K562 (cell line): ENCODE results near the gene ITPK1. TPM values are rescaled to one million over a fixed set of nuclear protein-coding genes. Genes with fewer than 3 reads are reported as not detected.

Source experiments
- ATAC-seq: fragments of 200-7000 bp; cut with Tn5 transposase; 3 replicates; pipeline ENCODE4 v1.9.1; 2020; ENCODE audit warnings: moderate library complexity
- BruUV-seq: library from RNA; stranded (reverse); fragments of 400-500 nt; replicated peaks from 2 replicates; lab custom pipeline; 2021; lab: Mats Ljungman, UMichigan
- CTCF ChIA-PET: fragments of 300-600 bp; formaldehyde crosslinking; extraction: SDS; loops from one replicate; lab custom pipeline; 2021; ENCODE audit warnings: low intra/inter-chr PET ratio; lab: Yijun Ruan, JAX
- POLR2A ChIA-PET: fragments of 300-600, 350-650 bp; sonication (Branson Sonifier 250); formaldehyde crosslinking; extraction: SDS; loops from one replicate; lab custom pipeline; 2021; ENCODE audit warnings: antibody characterized with exemption, inconsistent platforms; lab: Yijun Ruan, JAX
- DNase-seq, 4 experiments: peaks; one replicate each; pipeline versions ENCODE4 v3.0.0 to v3.0.0-alpha.2; 2011 to 2018; ENCODE audit warnings: low spot score in 3 of 4, mixed read lengths in 3 of 4; ENCODE audit errors: extremely low read depth in 1 of 4
- FAIRE-seq: peaks from 2 replicates; lab custom pipeline; 2011; peaks lifted over from hg19 to GRCh38; lab: Jason Lieb, UNC
- H2AFZ ChIP-seq: 2 replicates; pipeline ENCODE4 v1.6.0; 2011; ENCODE audit warnings: low read depth, low read length, control low read depth, inconsistent platforms
- H3K27ac ChIP-seq: fragments of 200-600 bp; 3 replicates; pipeline ENCODE4 v1.8.0; 2011; ENCODE audit warnings: low read depth, mild to moderate bottlenecking, control low read depth, inconsistent platforms, low read length, moderate library complexity, mixed read lengths; ENCODE audit errors: extremely low read depth
- H3K27me3 ChIP-seq, 2 experiments: fragments of 300-600 bp in 1 of 2; 2 replicates in 1 of 2; 3 replicates in 1 of 2; pipeline versions ENCODE4 v1.6.0 to v1.8.0; 2011; ENCODE audit warnings: inconsistent platforms in 2 of 2, low read length in 2 of 2, mild to moderate bottlenecking in 1 of 2, mixed read lengths in 1 of 2, moderate library complexity in 1 of 2; ENCODE audit not compliant: control insufficient read depth in 2 of 2, insufficient read depth in 2 of 2
- H3K36me3 ChIP-seq: fragments of 300-600 bp; 3 replicates; pipeline ENCODE4 v1.8.0; 2011; ENCODE audit warnings: mild to moderate bottlenecking, low read length, inconsistent platforms; ENCODE audit not compliant: control insufficient read depth, insufficient read depth
- H3K4me1 ChIP-seq, 2 experiments: fragments of 200-600 bp in 1 of 2; replicated peaks in 1 of 2; 2 replicates in 1 of 2; 3 replicates in 1 of 2; pipeline versions ENCODE4 v1.5.1 to v1.8.0; 2011; ENCODE audit warnings: inconsistent platforms in 2 of 2, low read length in 2 of 2, mild to moderate bottlenecking in 1 of 2, mixed read lengths in 1 of 2, moderate library complexity in 1 of 2; ENCODE audit not compliant: control insufficient read depth in 2 of 2, insufficient read depth in 2 of 2
- H3K4me2 ChIP-seq: 2 replicates; pipeline ENCODE4 v1.6.1; 2011; ENCODE audit warnings: low read length, control low read depth, inconsistent platforms, mixed read lengths; ENCODE audit not compliant: insufficient read depth
- H3K4me3 ChIP-seq: fragments of 200-600 bp; sonication (generic), shearing (Covaris generic); 2 replicates; pipeline ENCODE4 v1.5.1; 2016; ENCODE audit warnings: control low read depth, inconsistent platforms
- H3K79me2 ChIP-seq: fragments of 200-600 bp; 3 replicates; pipeline ENCODE4 v1.8.0; 2011; ENCODE audit warnings: low read length, inconsistent platforms; ENCODE audit not compliant: control insufficient read depth, insufficient read depth
- H3K9ac ChIP-seq, 2 experiments: 2 replicates each; pipeline versions ENCODE4 v1.6.0 to v1.6.1; 2011; ENCODE audit warnings: low read depth in 2 of 2, low read length in 2 of 2, control low read depth in 1 of 2, inconsistent platforms in 1 of 2, mild to moderate bottlenecking in 1 of 2, mixed read lengths in 1 of 2; ENCODE audit not compliant: insufficient read depth in 1 of 2
- H3K9me1 ChIP-seq: one replicate; pipeline ENCODE4 v1.6.0; 2011; ENCODE audit warnings: inconsistent platforms, mild to moderate bottlenecking, low read length, moderate library complexity; ENCODE audit not compliant: control insufficient read depth, insufficient read depth
- H3K9me3 ChIP-seq: replicated peaks from 2 replicates; pipeline ENCODE4 v1.5.1; 2011; ENCODE audit warnings: low read depth, low read length, inconsistent platforms; ENCODE audit not compliant: control insufficient read depth, insufficient read depth
- H4K20me1 ChIP-seq: replicated peaks from 2 replicates; pipeline ENCODE4 v1.6.1; 2011; ENCODE audit warnings: low read length, inconsistent platforms, mixed read lengths; ENCODE audit not compliant: control insufficient read depth, insufficient read depth
- KLF16 ChIP-seq: IDR thresholded peaks from 2 replicates; pipeline ENCODE4 v1.6.1; 2016; ENCODE audit warnings: antibody characterized with exemption
- MLX ChIP-seq, 2 experiments: fragments of 450-650 bp in 1 of 2; sonication (generic) in 1 of 2; formaldehyde crosslinking; conservative IDR thresholded peaks; 2 replicates each; pipeline versions ENCODE4 v1.4.0 to v1.8.1; 2020 to 2022; ENCODE audit warnings: mild to moderate bottlenecking in 1 of 2, missing genetic modification reagents in 1 of 2
- PRDM10 ChIP-seq: fragments of 450-650 bp; IDR thresholded peaks from 2 replicates; pipeline ENCODE4 v1.6.1; 2018; ENCODE audit not compliant: partially characterized antibody
- WHSC1 ChIP-seq: IDR thresholded peaks from one replicate; pipeline ENCODE4 v1.6.1; 2012; ENCODE audit warnings: low read length, control low read depth, inconsistent platforms
- ZBTB11 ChIP-seq, 3 experiments: fragments of 200-800 bp in 1 of 3; fragments of 250-450 bp in 1 of 3; fragments of 450-650 bp in 1 of 3; sonication (Bioruptor Pico) in 1 of 3; sonication (Bioruptor generic) in 1 of 3; formaldehyde crosslinking in 1 of 3; IDR thresholded peaks; 2 replicates each; pipeline versions ENCODE4 v1.6.1 to v1.8.0; 2016 to 2022; ENCODE audit warnings: mild to moderate bottlenecking in 2 of 3, missing genetic modification characterization in 2 of 3, missing compliant biosample characterization in 1 of 3, moderate library complexity in 1 of 3
- ZNF143 ChIP-seq: sonication (generic); formaldehyde crosslinking; IDR thresholded peaks from 2 replicates; pipeline ENCODE4 v1.9.0; 2022; ENCODE audit warnings: mild to moderate bottlenecking, missing genetic modification reagents
- ZNF263 ChIP-seq: sonication (generic); formaldehyde crosslinking; IDR thresholded peaks from 2 replicates; pipeline ENCODE4 v1.8.0; 2022; ENCODE audit warnings: mild to moderate bottlenecking, missing genetic modification reagents, borderline replicate concordance
- ZNF655 ChIP-seq: fragments of 250-450 bp; sonication (Bioruptor Pico); IDR thresholded peaks from 2 replicates; pipeline ENCODE4 v1.5.0; 2021
- ZNF830 ChIP-seq: fragments of 250-450 bp; sonication (Bioruptor Pico); IDR thresholded peaks from 2 replicates; pipeline ENCODE4 v1.5.0; 2021; ENCODE audit warnings: mild to moderate bottlenecking
- WGBS: fragments of 100-300 bp; shearing (Covaris generic); methylation state at CpG from one replicate; pipeline ENCODE4 v1.1.6; 2016; ENCODE audit warnings: low coverage, mixed read lengths; ENCODE audit not compliant: insufficient coverage; ENCODE audit errors: missing lambda C conversion rate; 5-methylcytosine and 5-hydroxymethylcytosine counted together
- in situ Hi-C: fragments of 300-500 bp; cut with MboI; formaldehyde crosslinking; loops from 4 replicates; pipeline ENCODE4 v1.15.0; 2018; ENCODE audit warnings: inconsistent platforms, mixed read lengths
- intact Hi-C: fragments of 100-400 bp; cut with micrococcal nuclease; formaldehyde crosslinking; loops from 2 replicates; pipeline ENCODE4 v1.14.2; 2022
- polyA plus RNA-seq, 8 experiments: library from polyadenylated mRNA; depleted of rRNA in 4 of 8; stranded (reverse) in 5 of 8; unstranded in 3 of 8; fragments of >200 nt; fragmentation: Nextera tagmentation in 2 of 8; fragmentation: Illumina TruSeq in 1 of 8; extraction: Ambion mirVana in 2 of 8; extraction: Trizol in 1 of 8; gene quantifications; 2 replicates each; pipeline versions ENCODE4 v1.2.1 to v1.2.3, GENCODE V29; 2011 to 2014; ENCODE audit warnings: inconsistent platforms in 1 of 8, missing spikeins in 1 of 8
- total RNA-seq, 7 experiments: library from RNA; depleted of rRNA in 6 of 7; stranded (reverse); fragments of >200 nt in 6 of 7; fragmentation: Illumina TruSeq in 2 of 7; extraction: Trizol in 2 of 7; gene quantifications; 2 replicates each; pipeline versions ENCODE4 v1.2.1 to v1.2.3, GENCODE V29; 2011 to 2021; ENCODE audit warnings: low replicate concordance in 1 of 7

The ITPK1 gene
- total and polyA plus RNA-seq, 9 of the 15 experiments (the other 6 are each of a cell fraction or from before 2014, with no cell fraction given): 1.2 to 39.2 (median 23.0) TPM

DNA sequence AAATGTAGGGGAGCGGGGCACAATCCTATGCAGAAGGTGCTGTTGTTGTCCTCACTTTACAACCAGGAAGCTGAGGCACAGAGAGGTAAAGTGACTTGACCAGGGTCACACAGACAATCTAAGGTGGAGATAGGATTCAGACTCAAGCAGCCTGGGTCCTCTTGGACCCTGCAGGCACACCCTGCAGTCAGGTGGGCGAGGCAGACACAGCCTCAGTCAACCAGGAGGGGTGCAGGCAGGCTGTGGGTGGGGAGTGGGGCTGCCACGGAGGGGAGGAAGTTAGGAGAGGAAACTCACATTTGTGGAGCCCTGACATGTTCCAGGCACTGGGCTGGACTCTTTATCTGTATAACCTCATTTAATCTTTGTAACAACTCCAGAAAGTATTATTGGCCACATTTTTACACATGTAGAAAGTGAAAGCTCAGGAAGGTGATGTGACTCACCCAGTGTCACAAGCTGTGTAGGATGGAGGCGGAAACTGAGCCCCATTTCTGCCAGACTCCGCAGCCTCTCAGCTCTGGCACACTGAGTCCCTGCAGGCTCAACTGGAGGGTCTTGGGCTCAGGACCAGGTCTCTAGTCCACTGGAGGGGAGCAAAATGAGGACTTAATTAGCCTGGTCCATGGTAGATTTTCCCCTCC is 217.7 kb downstream of the ITPK1 start (continued):
- TF ChIP-seq PRDM10 (no peak), ZNF830 (CRISPR knock-in tag) (no peak), ZNF263 (no peak)

- Histone ChIP-seq H3K4me3 (no peak overlapping the region), H3K9me1 (no peaks in the 10 kb centered on the region), H3K27me3 (peaks cover 4 to 16% of the 10 kb centered on the region in 2 experiments; a peak in 4 of 5 replicates), H3K27ac (no peak overlapping the region), H3K4me1 (no peaks in the 10 kb centered on the region), H3K9ac (no peak overlapping the region), H2AFZ (no peak overlapping the region), H3K4me2 (no peak overlapping the region), H3K79me2 (no peaks in the 10 kb centered on the region), H4K20me1 (no peaks in the 10 kb centered on the region), H3K9me3 (no peaks in the 10 kb centered on the region), H3K36me3 (no peaks in the 10 kb centered on the region)
- 0% methylated on average over 4 of the region's 4 CpGs for WGBS
- ChIA-PET POLR2A (no interaction called here), CTCF (no interaction called here)
- no peak for FAIRE-seq
- BruUV-seq: no TSS peak
- ATAC-seq: no peak
- no peak for DNase-seq
- intact Hi-C loops: no loop called here
- in situ Hi-C loops: no loop called here
- TF ChIP-seq ZNF655 (CRISPR knock-in tag) (no peak), KLF16 (no peak), ZNF143 (CRISPR knock-in tag) (no peak), WHSC1 (no peak), MLX (CRISPR knock-in tag; conservative IDR thresholded peaks at IDR 0.05) (no peak), ZBTB11 (CRISPR knock-in tag; IDR thresholded peaks at IDR 0.05) (no peak)
Measured at GRCh38 chr14:92895352-92895878, 220.3 kb downstream of the ITPK1 start.
